Gastroesophageal sphincter (tissue), 4 donors: Measurements from ENCODE around the gene FHAD1. TPM values are rescaled to one million over a fixed set of nuclear protein-coding genes. Genes with fewer than 3 reads are reported as not detected.
"Not testable (repeated sequence)": the region's sequence is repeated elsewhere in the genome, so short reads cannot be mapped to it uniquely, and the experiment has no call there.

Source experiments
- ATAC-seq: fragments of 150-250 bp; one replicate; pipeline ENCODE4 v1.9.1; 2016; ENCODE audit warnings: mild to moderate bottlenecking, moderate library complexity
- H3K27ac ChIP-seq, 4 donors: fragments of 200-600 bp; sonication (generic) in 3 of 4; 1 replicate in 3 of 4; 2 replicates in 1 of 4; pipeline ENCODE4 v1.5.1; 2016 to 2019
- H3K27me3 ChIP-seq: fragments of 200-600 bp; sonication (generic); one replicate; pipeline ENCODE4 v1.5.1; 2019
- H3K36me3 ChIP-seq, 2 donors: fragments of 200-600 bp; sonication (generic); one replicate each; pipeline ENCODE4 v1.5.1; 2019; ENCODE audit warnings: control low read depth in 1 of 2
- H3K4me1 ChIP-seq, 3 donors: fragments of 200-600 bp; sonication (generic); 1 replicate in 2 of 3; 2 replicates in 1 of 3; pipeline ENCODE4 v1.5.1; 2016 to 2019; ENCODE audit warnings: control low read depth in 2 of 3
- H3K4me3 ChIP-seq, 2 donors: fragments of 200-600 bp; sonication (generic); one replicate each; pipeline ENCODE4 v1.5.1; 2019; ENCODE audit warnings: mild to moderate bottlenecking in 1 of 2, moderate library complexity in 1 of 2
- H3K9me3 ChIP-seq, 3 donors: fragments of 200-600 bp; sonication (generic); one replicate each; pipeline ENCODE4 v1.5.1; 2017 to 2019; ENCODE audit warnings: control low read depth in 2 of 3
- CTCF ChIP-seq, 4 experiments: fragments of 200-600 bp in 2 of 4; fragments of 450-650 bp in 2 of 4; sonication (generic) in 1 of 4; IDR thresholded peaks; one replicate each; pipeline ENCODE4 v1.5.1; 2017 to 2019; ENCODE audit warnings: antibody characterized with exemption in 4 of 4, mild to moderate bottlenecking in 2 of 4, moderate library complexity in 2 of 4
- EP300 ChIP-seq: sonication (generic); formaldehyde crosslinking; IDR thresholded peaks from one replicate; pipeline ENCODE4 v1.6.1; 2017; ENCODE audit warnings: antibody characterized with exemption, mild to moderate bottlenecking
- POLR2A ChIP-seq, 2 donors: fragments of 450-650 bp; IDR thresholded peaks; one replicate each; pipeline ENCODE4 v1.6.1; 2017; ENCODE audit warnings: antibody characterized with exemption in 2 of 2, mild to moderate bottlenecking in 2 of 2, moderate library complexity in 1 of 2
- POLR2AphosphoS5 ChIP-seq: sonication (generic); formaldehyde crosslinking; IDR thresholded peaks from one replicate; pipeline ENCODE4 v1.6.1; 2017; ENCODE audit warnings: antibody characterized with exemption
- WGBS, 2 donors: methylation state at CpG; one replicate each; pipeline ENCODE4 v1.1.5; 2018; ENCODE audit warnings: low coverage in 1 of 2; 5-methylcytosine and 5-hydroxymethylcytosine counted together
- total RNA-seq, 4 donors: library from RNA; depleted of rRNA; stranded (reverse); fragments of >200 nt; gene quantifications; one replicate each; pipeline ENCODE4 v1.1.0, GENCODE V29; 2016

Gene FHAD1
- total RNA-seq, 4 donors from 2014 or later = 1.1 TPM; not detected in 3

- WGBS, 2 donors = no CpG with 5 or more reads among the region's 6 CpGs
- Histone ChIP-seq H3K27ac (peak overlapping the region in 3 of 4 donors; percentile 53 to 78 (median 61)), H3K36me3 (peaks cover 0 to 45% of the 10 kb centered on the region in 2 donors), H3K9me3 (no peaks in the 10 kb centered on the region), H3K4me3 (peak overlapping the region in 1 of 2 donors; percentile 34), H3K27me3 (no peaks in the 10 kb centered on the region), H3K4me1 (peaks cover 0 to 24% (median 5%) of the 10 kb centered on the region in 3 donors)
- TF ChIP-seq POLR2A (IDR thresholded peaks at IDR 0.05) = no peak
- TF ChIP-seq CTCF (IDR thresholded peaks at IDR 0.05) = no peak
- no peak for TF ChIP-seq EP300
- TF ChIP-seq POLR2AphosphoS5 = no peak
- peak; percentile 31 for ATAC-seq
These were observed 180.2 kb downstream of the FHAD1 start for GRCh38 chr1:15427280-15427666.

GRCh38 chr1:15428252-15428651 lies 181.2 kb downstream of the FHAD1 start:
- not testable (repeated sequence) for H3K27me3 ChIP-seq, H3K9me3 ChIP-seq, H3K4me3 ChIP-seq, ATAC-seq, H3K27ac ChIP-seq
- H3K36me3 ChIP-seq = peaks cover 0 to 45% of the 10 kb centered on the region in 2 donors
- peaks cover 0 to 24% (median 5%) of the 10 kb centered on the region in 3 donors for H3K4me1 ChIP-seq
- 90 to 94% methylated on average over 6 of the region's 11 CpGs for WGBS, 2 donors

- Histone ChIP-seq H3K36me3 (peaks cover 0 to 45% of the 10 kb centered on the region in 2 donors), H3K4me1 (peaks cover 0 to 24% (median 5%) of the 10 kb centered on the region in 3 donors), H3K27ac (no peak overlapping the region), H3K27me3 (no peaks in the 10 kb centered on the region), H3K9me3 (no peaks in the 10 kb centered on the region), H3K4me3 (no peak overlapping the region)
- 67 to 88% methylated on average over 5 to 6 of the region's 18 CpGs for WGBS, 2 donors
- ATAC-seq = no peak
- no peak for TF ChIP-seq POLR2A (IDR thresholded peaks at IDR 0.05)
- TF ChIP-seq EP300 = no peak
- TF ChIP-seq POLR2AphosphoS5 = no peak
- TF ChIP-seq CTCF (IDR thresholded peaks at IDR 0.05) = no peak
These were observed 181.9 kb downstream of the FHAD1 start for GRCh38 chr1:15428815-15429435.

- Histone ChIP-seq H3K27me3 (no peaks in the 10 kb centered on the region), H3K27ac (no peak overlapping the region), H3K36me3 (peaks cover 0 to 45% of the 10 kb centered on the region in 2 donors), H3K4me3 (no peak overlapping the region), H3K4me1 (peaks cover 0 to 24% (median 5%) of the 10 kb centered on the region in 3 donors), H3K9me3 (no peaks in the 10 kb centered on the region)
- 82 to 91% methylated on average over 6 to 12 of the region's 19 CpGs for WGBS, 2 donors
- no peak for TF ChIP-seq CTCF (IDR thresholded peaks at IDR 0.05)
- no peak for TF ChIP-seq POLR2AphosphoS5
- no peak for TF ChIP-seq POLR2A (IDR thresholded peaks at IDR 0.05)
- no peak for TF ChIP-seq EP300
- no peak for ATAC-seq
These were observed 182.7 kb downstream of the FHAD1 start for GRCh38 chr1:15429701-15430149.

- TF ChIP-seq POLR2AphosphoS5 (no peak), CTCF (IDR thresholded peaks at IDR 0.05) (peak in 3 of 4 experiments; percentile 92 to 96 (median 94))
These were observed 184.0 kb downstream of the FHAD1 start for GRCh38 chr1:15430787-15431570.

More at GRCh38 chr1:15430787-15431570, 184.0 kb downstream of the FHAD1 start:
- peaks cover 0 to 23% (median 5%) of the 10 kb centered on the region in 3 donors for H3K4me1 ChIP-seq
- no peak overlapping the region for H3K4me3 ChIP-seq
- 30 to 87% methylated on average over 4 to 7 of the region's 19 CpGs for WGBS, 2 donors
- ATAC-seq = peak; percentile 48
- H3K27me3 ChIP-seq = no peaks in the 10 kb centered on the region
- no peak overlapping the region for H3K27ac ChIP-seq
- H3K36me3 ChIP-seq = peaks cover 0 to 40% of the 10 kb centered on the region in 2 donors
- H3K9me3 ChIP-seq = no peaks in the 10 kb centered on the region
